GM12878 (cell line): ENCODE measurements around the gene CACNA1G. TPM values are rescaled to one million over a fixed set of nuclear protein-coding genes. Genes with fewer than 3 reads are reported as not detected.

ENCODE experiments used
- BRCA1 ChIP-seq: IDR thresholded peaks from 2 replicates; pipeline ENCODE4 v1.6.1; 2011; ENCODE audit warnings: low read depth, low read length, improper control_type of control experiment
- CHD1 ChIP-seq: IDR thresholded peaks from 2 replicates; pipeline ENCODE4 v1.6.1; 2012; ENCODE audit warnings: low read depth, low read length, improper control_type of control experiment
- CREB1 ChIP-seq: IDR thresholded peaks from 2 replicates; pipeline ENCODE4 v1.6.1; 2012; ENCODE audit warnings: low read depth, mild to moderate bottlenecking, inconsistent platforms
- FOXK2 ChIP-seq: fragments of 450-650 bp; IDR thresholded peaks from 2 replicates; pipeline ENCODE4 v1.6.1; 2017; ENCODE audit warnings: mild to moderate bottlenecking, moderate library complexity
- GABPA ChIP-seq: IDR thresholded peaks from 2 replicates; pipeline ENCODE4 v1.6.1; 2014; ENCODE audit warnings: antibody characterized with exemption, low read depth, mild to moderate bottlenecking, inconsistent platforms
- HCFC1 ChIP-seq: fragments of 150-350 bp; IDR thresholded peaks from 2 replicates; pipeline ENCODE4 v1.6.1; 2014; ENCODE audit warnings: low read length
- HDGF ChIP-seq: fragments of 450-650 bp; IDR thresholded peaks from 2 replicates; pipeline ENCODE4 v1.6.1; 2016; ENCODE audit warnings: antibody characterized with exemption
- IRF3 ChIP-seq: fragments of 450-650 bp; IDR thresholded peaks from 2 replicates; pipeline ENCODE4 v1.6.1; 2014; ENCODE audit warnings: mild to moderate bottlenecking
- IRF5 ChIP-seq: fragments of 450-650 bp; IDR thresholded peaks from 2 replicates; pipeline ENCODE4 v1.6.1; 2017; ENCODE audit warnings: borderline replicate concordance
- JUNB ChIP-seq: IDR thresholded peaks from 2 replicates; pipeline ENCODE4 v1.6.1; 2016; ENCODE audit warnings: antibody characterized with exemption, mild to moderate bottlenecking
- KLF5 ChIP-seq: fragments of 450-650 bp; IDR thresholded peaks from 2 replicates; pipeline ENCODE4 v1.6.1; 2014; ENCODE audit warnings: mild to moderate bottlenecking; ENCODE audit not compliant: partially characterized antibody
- MXI1 ChIP-seq: fragments of 150-350 bp; IDR thresholded peaks from 2 replicates; pipeline ENCODE4 v1.6.1; 2011; ENCODE audit warnings: low read depth, mild to moderate bottlenecking, inconsistent platforms, low read length, improper control_type of control experiment
- NFYA ChIP-seq: IDR thresholded peaks from 2 replicates; pipeline ENCODE4 v1.6.1; 2011; ENCODE audit warnings: low read depth, mild to moderate bottlenecking, low read length, improper control_type of control experiment, borderline replicate concordance
- NRF1 ChIP-seq: conservative IDR thresholded peaks from 2 replicates; pipeline ENCODE4 v1.6.1; 2011; ENCODE audit warnings: mild to moderate bottlenecking, low read depth, low read length, improper control_type of control experiment
- PAX8 ChIP-seq: fragments of 450-650 bp; IDR thresholded peaks from 2 replicates; pipeline ENCODE4 v1.6.1; 2017; ENCODE audit warnings: mild to moderate bottlenecking, moderate library complexity
- PBX3 ChIP-seq: IDR thresholded peaks from 2 replicates; pipeline ENCODE4 v1.6.1; 2011; ENCODE audit warnings: mild to moderate bottlenecking, low read depth, low read length, moderate library complexity; ENCODE audit not compliant: insufficient replicate concordance
- POLR2AphosphoS5 ChIP-seq: IDR thresholded peaks from 2 replicates; pipeline ENCODE4 v1.6.1; 2011; ENCODE audit warnings: mild to moderate bottlenecking, low read length, inconsistent platforms
- RELA ChIP-seq: fragments of 450-650 bp; IDR thresholded peaks from 2 replicates; pipeline ENCODE4 v1.8.0; 2014; ENCODE audit warnings: borderline replicate concordance; ENCODE audit not compliant: partially characterized antibody
- RUNX3 ChIP-seq: IDR thresholded peaks from 2 replicates; pipeline ENCODE4 v1.6.1; 2012; ENCODE audit warnings: low read length, inconsistent platforms
- WRNIP1 ChIP-seq: IDR thresholded peaks from 2 replicates; pipeline ENCODE4 v1.6.1; 2011; ENCODE audit warnings: low read depth, low read length, improper control_type of control experiment, borderline replicate concordance
- ZNF207 ChIP-seq: fragments of 450-650 bp; IDR thresholded peaks from 2 replicates; pipeline ENCODE4 v1.6.1; 2014; ENCODE audit warnings: antibody characterized with exemption, mild to moderate bottlenecking, borderline replicate concordance
- ZNF217 ChIP-seq: fragments of 450-650 bp; IDR thresholded peaks from 2 replicates; pipeline ENCODE4 v1.6.1; 2017; ENCODE audit warnings: antibody characterized with exemption, mild to moderate bottlenecking
- ZNF622 ChIP-seq: fragments of 450-650 bp; IDR thresholded peaks from 2 replicates; pipeline ENCODE4 v1.6.1; 2017; ENCODE audit warnings: mild to moderate bottlenecking, inconsistent platforms
- ZNF687 ChIP-seq: fragments of 450-650 bp; IDR thresholded peaks from 2 replicates; pipeline ENCODE4 v1.6.1; 2017; ENCODE audit warnings: mild to moderate bottlenecking, moderate library complexity
- polyA plus RNA-seq, 11 experiments: library from polyadenylated mRNA; depleted of rRNA in 4 of 11; unstranded in 6 of 11; stranded (reverse) in 5 of 11; fragments of >200 nt; fragmentation: Nextera tagmentation in 4 of 11; fragmentation: Illumina TruSeq in 1 of 11; extraction: Ambion mirVana in 4 of 11; extraction: Trizol in 1 of 11; gene quantifications; 1 replicate in 1 of 11; 2 replicates in 10 of 11; pipeline versions ENCODE4 v1.2.1 to v1.2.3, GENCODE V29; 2011 to 2016; ENCODE audit warnings: inconsistent platforms in 2 of 11, missing spikeins in 2 of 11, low read depth in 1 of 11
- total RNA-seq, 4 experiments: library from RNA; depleted of rRNA in 3 of 4; stranded (reverse); fragments of >200 nt in 3 of 4; fragmentation: Illumina TruSeq in 1 of 4; extraction: Trizol in 1 of 4; gene quantifications; 2 replicates each; pipeline versions ENCODE4 v1.2.1 to v1.2.3, GENCODE V29; 2013 to 2021

CACNA1G gene
- total and polyA plus RNA-seq, 10 of the 15 experiments (the other 5 are each of a cell fraction or from before 2014, with no cell fraction given), result 0.03 to 0.15 TPM; not detected in 8

GRCh38 chr17:50547035-50547735 is 13.3 kb upstream of the CACNA1G start, which contains the start of gene SPATA20 (continued):
- TF ChIP-seq POLR2AphosphoS5, result peak; percentile 68; the same call in 1 of the 2 replicates
- no peak for TF ChIP-seq PAX8
- TF ChIP-seq KLF5, result no peak
- TF ChIP-seq RUNX3, result no peak
- no peak for TF ChIP-seq RELA
- no peak for TF ChIP-seq FOXK2
- no peak for TF ChIP-seq CHD1
- no peak for TF ChIP-seq IRF3
- no peak for TF ChIP-seq BRCA1
- TF ChIP-seq JUNB, result no peak
- TF ChIP-seq CREB1, result no peak
- TF ChIP-seq WRNIP1, result no peak
- no peak for TF ChIP-seq NRF1
- no peak for TF ChIP-seq IRF5
- no peak for TF ChIP-seq PBX3
- TF ChIP-seq ZNF622, result no peak
- peak; percentile 78; the same call in 1 of the 2 replicates for TF ChIP-seq HDGF
- peak; percentile 55; the same call in 1 of the 2 replicates for TF ChIP-seq ZNF207
- no peak for TF ChIP-seq ZNF217
- TF ChIP-seq HCFC1, result no peak
- TF ChIP-seq ZNF687, result peak; percentile 81
- TF ChIP-seq GABPA, result no peak
- TF ChIP-seq NFYA, result no peak
- peak; percentile 27; the same call in 1 of the 2 replicates for TF ChIP-seq MXI1
